ENCODE data around the gene CABP4.
"Not testable (repeated sequence)": the region's sequence is repeated elsewhere in the genome, so short reads cannot be mapped to it uniquely, and the experiment has no call there.

- not testable (repeated sequence) for TF ChIP-seq POLR2AphosphoS5 (IDR thresholded peaks at IDR 0.05; ENCODE audit: low read length); MTA3 (IDR thresholded peaks at IDR 0.05; ENCODE audit: borderline replicate concordance, low read length); HDGF (IDR thresholded peaks at IDR 0.05); MAX (IDR thresholded peaks at IDR 0.05; ENCODE audit: low read depth, low read length); RAD21 (IDR thresholded peaks at IDR 0.05; ENCODE audit: insufficient read depth, low read depth, low read length); CTCF (IDR thresholded peaks at IDR 0.05 in 2 of 3, conservative IDR thresholded peaks at IDR 0.05 in 1 of 3; ENCODE audit: control insufficient read depth in 2 of 3, extremely low read depth in 1 of 3, insufficient read depth in 1 of 3, low read depth in 3 of 3, low read length in 3 of 3); ZNF274 (IDR thresholded peaks at IDR 0.05; ENCODE audit: insufficient read depth, insufficient read length); EZH2 (IDR thresholded peaks at IDR 0.05; ENCODE audit: borderline replicate concordance, control insufficient read depth, low read depth, low read length); ELK1 (IDR thresholded peaks at IDR 0.05; ENCODE audit: low read depth, low read length); PBX3 (IDR thresholded peaks at IDR 0.05; ENCODE audit: insufficient replicate concordance, low read depth, low read length); ZNF217 (IDR thresholded peaks at IDR 0.05); JUNB (IDR thresholded peaks at IDR 0.05); EP300 (IDR thresholded peaks at IDR 0.05; ENCODE audit: borderline replicate concordance in 1 of 2, control insufficient read depth in 1 of 2, low read depth in 2 of 2, low read length in 2 of 2)
These were observed 22.3 kb downstream of the CABP4 start for GRCh38 chr11:67477344-67478050.

All from GM12878 (cell line).